Hepatocyte (in vitro differentiated cells): ENCODE data around the gene LYPD4.

ENCODE experiments used
- EZH2 ChIP-seq: fragments of 200-600 bp; sonication (generic); IDR thresholded peaks from 2 replicates; pipeline ENCODE4 v1.6.1; 2016; ENCODE audit warnings: antibody characterized with exemption, mild to moderate bottlenecking, borderline replicate concordance
- EZH2phosphoT487 ChIP-seq: fragments of 200-600 bp; sonication (generic); IDR thresholded peaks from one replicate; pipeline ENCODE4 v1.6.1; 2018; ENCODE audit warnings: antibody characterized with exemption, mild to moderate bottlenecking, low read depth, moderate library complexity; ENCODE audit not compliant: unreplicated experiment, severe bottlenecking
- TF ChIP-seq, protein P1 (sequence below): fragments of 200-600 bp; sonication (generic); IDR thresholded peaks from 2 replicates; pipeline ENCODE4 v1.5.1; 2016; ENCODE audit warnings: antibody characterized with exemption, mild to moderate bottlenecking; ENCODE audit not compliant: poor library complexity

GRCh38 chr19:41851456-41851855 lies 7.0 kb upstream of the LYPD4 start:
- TF ChIP-seq, protein P1, sequence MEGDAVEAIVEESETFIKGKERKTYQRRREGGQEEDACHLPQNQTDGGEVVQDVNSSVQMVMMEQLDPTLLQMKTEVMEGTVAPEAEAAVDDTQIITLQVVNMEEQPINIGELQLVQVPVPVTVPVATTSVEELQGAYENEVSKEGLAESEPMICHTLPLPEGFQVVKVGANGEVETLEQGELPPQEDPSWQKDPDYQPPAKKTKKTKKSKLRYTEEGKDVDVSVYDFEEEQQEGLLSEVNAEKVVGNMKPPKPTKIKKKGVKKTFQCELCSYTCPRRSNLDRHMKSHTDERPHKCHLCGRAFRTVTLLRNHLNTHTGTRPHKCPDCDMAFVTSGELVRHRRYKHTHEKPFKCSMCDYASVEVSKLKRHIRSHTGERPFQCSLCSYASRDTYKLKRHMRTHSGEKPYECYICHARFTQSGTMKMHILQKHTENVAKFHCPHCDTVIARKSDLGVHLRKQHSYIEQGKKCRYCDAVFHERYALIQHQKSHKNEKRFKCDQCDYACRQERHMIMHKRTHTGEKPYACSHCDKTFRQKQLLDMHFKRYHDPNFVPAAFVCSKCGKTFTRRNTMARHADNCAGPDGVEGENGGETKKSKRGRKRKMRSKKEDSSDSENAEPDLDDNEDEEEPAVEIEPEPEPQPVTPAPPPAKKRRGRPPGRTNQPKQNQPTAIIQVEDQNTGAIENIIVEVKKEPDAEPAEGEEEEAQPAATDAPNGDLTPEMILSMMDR = no peak
- no peak for TF ChIP-seq EZH2
- TF ChIP-seq EZH2phosphoT487 = no peak
